Stimulated activated CD8-positive, alpha-beta memory T cell treated with anti-CD3 and anti-CD28 coated beads, Interleukin-12 subunit alpha, Interleukin-12 subunit beta, amount 100 ng/mL, for 4 hours (primary cell): Measurements from ENCODE around the gene CTSC.
"Not testable (repeated sequence)": the region's sequence is repeated elsewhere in the genome, so short reads cannot be mapped to it uniquely, and the experiment has no call there.

Experiments used
- DNase-seq: peaks from one replicate; pipeline ENCODE4 v3.0.0-alpha.2; 2020; ENCODE audit warnings: low read depth

The CTSC gene

DNA sequence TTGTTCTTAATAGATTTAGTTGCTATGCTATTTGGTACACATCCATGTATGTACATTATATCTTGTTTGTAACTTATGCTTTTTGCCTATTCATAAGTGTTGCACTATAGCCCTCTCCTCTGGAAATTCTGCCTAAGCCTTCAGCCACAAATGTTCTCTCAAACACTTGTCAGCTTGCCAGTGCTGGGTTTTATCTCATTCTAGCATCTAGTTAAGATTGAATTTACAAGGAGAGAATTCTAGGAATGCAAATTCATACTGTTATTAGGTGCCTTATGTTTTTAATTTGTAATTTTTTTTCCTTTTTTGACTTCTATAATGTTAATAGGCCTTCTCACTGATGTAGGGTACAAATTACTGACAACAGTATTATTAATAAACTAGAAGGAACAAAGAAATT, 14.6 kb upstream of the CTSC start:
- DNase-seq, result no peak

DNA sequence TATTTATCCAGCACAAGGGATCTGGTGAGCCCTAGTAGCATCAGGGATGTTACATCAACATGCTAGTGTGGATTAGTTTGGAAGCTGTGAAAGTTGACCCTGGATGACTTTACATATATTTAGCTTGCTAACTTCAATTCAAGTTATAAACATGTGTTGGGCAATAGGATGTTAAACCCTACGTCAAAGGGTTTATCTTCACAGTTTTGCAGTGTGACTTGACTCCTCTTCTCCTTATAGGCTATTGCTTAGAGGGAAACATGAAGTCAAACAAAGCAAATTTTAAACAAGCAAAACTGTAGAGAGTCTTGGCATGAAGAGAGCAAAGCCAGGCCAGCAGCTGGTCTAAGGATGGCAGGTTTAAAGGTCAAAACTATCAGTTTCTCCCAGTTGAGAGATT, 11.3 kb upstream of the CTSC start:
- DNase-seq, result no peak

DNA sequence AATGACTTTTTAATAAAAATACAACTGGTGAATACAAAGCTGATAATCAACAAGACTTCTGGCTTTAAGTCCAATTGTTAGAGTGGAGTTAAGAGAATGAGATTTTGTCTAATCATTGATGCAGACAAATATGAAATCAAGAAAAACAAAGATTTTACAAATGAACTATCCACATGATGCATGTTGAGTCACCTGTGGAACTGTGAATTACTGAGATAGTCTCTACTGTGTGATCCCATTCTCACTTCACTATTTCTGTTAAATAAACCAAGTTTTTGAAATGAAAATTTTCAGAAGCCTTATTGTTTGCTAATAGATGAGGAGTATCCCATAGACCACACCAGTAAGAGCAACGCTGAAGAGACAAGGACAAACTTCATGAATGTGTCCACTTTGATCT, 8.4 kb upstream of the CTSC start:
- no peak for DNase-seq

DNA sequence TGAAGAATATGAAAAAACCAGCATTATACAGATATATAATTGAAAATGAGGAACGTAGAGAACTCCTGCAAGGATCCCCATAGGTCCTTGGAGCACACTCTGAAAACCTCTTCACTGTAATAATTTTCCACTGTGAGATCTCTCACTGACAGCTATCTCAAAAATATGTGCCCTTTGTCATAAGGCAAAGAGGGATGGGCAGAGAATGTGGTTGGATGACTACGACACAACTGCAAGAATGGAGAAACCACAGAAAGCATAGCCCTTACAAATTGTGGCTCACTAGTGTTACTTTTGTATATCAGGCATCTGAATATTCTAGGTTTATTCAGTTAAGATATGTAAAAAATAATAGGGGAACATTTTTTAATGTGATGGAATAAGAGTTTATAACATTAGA, 7.9 kb upstream of the CTSC start:
- DNase-seq, result no peak

DNA sequence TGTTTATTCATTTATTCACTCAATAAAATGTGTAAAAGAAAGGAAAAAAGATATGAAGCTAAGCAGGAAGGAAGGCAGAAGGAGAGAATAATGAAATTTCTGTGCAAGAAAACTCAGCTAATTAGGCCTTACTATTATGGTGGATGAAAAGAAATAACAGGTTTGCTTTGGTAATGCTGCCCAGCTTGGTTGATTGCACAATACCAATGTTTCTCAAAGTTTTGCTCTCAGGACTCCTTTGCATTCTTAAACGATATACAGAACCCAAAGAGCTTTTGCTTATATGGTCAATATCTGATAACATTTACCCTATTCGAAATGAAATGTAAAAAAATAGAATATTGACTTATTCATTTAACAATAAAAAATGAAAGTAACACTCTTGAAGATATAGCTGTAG, 7.3 kb upstream of the CTSC start:
- no peak for DNase-seq

DNA sequence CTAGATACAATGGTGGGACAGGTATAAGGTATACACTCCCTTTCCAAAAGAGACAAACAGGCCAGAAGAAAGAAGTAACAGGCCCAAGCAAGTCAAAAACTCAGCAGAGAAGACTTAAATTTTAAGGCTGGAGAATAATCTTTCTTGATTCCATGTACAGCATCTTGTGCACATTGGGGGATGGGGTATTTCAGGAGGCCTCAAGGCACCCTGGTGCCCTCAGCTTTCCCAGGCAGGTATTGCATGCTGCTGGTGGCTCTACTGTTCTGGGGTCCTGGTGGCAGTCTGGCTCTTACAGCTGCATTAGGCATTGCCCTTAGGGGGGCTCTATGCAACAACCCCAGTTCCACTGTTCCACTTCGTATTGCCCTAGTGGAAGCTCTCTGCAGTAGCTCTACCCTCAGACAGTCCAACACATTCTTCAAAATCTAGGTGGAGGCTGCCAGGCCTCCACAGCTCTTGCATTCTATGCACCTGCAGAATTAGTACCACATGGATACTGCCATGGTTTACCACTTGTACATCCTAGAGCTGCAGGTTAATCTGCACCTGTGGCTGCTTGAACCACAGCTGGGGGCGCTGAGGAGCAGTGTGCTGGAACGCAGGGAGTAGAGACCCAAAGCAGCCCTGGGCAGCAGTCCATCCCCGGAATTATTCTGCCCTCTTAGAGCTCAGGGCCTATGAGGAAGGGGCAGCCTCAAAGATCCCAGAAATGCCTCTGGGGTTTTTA, 4.2 kb upstream of the CTSC start:
- DNase-seq, result no peak

DNA sequence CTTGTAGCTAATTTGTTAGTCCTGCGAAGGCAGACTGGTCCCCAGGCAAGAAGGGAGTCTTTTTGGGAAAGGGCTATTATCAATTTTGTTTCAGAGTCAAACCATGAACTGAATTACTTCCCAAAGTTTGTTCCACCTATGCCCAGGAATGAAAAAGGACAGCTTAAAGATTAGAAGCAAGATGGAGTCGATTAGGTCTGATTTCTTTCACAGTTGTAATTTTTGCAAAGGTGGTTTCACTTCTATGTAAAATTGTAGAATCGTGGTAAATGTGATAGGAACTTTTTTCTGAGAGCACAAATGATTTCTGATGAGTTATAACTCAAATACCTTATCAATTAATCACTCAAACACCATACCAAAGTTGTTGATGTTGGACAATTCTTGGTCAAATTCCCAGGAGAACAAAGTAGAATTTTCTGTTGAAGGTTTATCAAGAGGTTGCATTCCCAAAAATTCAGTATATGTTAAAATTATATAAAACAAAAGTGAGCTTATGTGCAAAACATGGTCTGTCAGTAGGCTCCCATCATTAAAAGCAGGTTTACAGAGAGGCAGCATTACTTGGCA, 2.9 kb upstream of the CTSC start:
- no peak for DNase-seq

DNA sequence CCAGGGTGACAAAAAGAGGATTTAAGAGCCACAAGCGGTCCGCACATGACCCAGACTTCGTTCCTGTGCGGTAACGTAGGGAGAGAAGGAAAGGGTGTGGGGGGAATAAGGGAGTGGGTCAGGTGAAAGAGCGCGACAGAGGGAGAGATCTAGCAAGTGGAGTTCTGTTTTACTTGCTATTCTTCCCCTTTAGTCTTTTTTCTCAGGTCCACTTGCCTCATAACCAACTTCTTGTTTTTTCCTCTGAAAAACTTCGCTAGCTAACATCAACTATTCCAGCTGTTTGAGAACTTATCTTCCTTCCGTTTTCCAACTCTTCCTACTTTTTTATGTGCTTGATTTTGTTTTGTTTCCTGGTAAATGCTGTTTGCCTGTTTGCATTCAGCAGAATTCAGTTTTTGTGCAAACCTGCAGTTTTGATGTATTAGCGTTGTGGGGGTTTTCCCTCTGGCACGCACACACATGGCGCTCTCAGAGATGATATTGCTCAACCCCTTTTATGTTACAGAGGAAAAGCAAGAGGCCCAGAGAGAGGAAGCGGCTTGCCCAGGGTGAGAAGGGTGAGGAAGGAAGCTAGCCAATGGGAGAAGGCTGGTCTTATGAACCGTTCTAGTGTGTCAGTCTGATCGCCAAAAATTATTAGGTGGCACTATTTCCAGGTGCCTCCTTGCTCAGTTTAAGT, 592 bp upstream of the CTSC start:
- peak; percentile 32 for DNase-seq

DNA sequence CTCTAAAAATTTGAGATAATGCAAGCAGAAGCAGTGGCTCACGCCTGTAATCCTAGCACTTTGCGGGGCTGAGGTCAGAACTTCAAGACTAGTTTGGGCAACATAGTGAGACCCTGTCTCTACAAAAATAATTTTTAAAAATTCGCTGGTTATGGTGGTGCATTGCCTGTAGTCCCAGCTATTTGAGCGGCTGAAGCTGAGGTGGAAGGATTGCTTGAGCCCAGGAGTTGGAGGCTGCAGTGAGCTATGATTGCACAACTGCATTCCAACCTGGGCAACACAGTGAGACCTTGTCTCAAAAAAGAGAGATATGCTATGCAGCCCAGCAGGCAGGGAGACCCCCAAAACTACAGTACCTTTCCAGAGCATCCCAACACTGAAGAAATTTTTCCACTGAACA, 2.3 kb downstream of the CTSC start:
- DNase-seq, result no peak

DNA sequence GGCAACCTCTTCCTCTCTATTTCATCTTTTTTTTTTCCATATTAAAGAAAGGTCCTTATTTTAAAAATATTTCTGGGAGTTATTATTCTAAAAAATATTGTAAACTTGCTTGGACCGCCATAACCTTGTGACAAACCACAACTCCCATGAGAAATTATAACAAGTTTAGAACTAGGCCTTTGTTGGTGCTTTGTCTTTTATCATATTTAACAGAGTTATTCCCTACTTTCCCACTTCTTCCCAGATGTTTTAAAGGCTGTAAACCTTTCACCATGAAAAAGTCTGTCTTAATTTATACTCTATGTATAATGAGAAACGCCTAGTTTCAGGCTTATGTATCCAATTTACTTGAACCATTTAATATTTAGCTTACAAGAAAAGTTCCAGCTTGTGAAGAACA, 3.7 kb downstream of the CTSC start:
- DNase-seq, result no peak

DNA sequence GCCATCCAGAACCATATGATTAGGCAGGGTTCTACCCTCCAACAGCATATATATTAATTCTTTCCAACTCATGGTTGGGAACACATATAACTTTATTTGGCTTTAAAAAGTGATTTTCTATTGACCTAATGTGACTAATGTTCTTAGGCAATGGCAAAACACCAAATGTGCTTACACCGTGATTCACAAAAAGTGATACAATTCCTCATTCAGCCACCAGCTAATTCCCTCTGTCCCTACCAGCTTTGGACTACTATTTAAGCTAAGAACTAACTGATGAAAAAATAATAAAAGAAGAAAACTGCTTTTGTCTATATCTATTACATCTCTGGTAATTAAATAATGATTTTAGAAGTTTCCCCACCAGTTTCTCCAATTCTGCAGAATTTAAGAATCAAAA, 4.7 kb downstream of the CTSC start:
- DNase-seq, result no peak

DNA sequence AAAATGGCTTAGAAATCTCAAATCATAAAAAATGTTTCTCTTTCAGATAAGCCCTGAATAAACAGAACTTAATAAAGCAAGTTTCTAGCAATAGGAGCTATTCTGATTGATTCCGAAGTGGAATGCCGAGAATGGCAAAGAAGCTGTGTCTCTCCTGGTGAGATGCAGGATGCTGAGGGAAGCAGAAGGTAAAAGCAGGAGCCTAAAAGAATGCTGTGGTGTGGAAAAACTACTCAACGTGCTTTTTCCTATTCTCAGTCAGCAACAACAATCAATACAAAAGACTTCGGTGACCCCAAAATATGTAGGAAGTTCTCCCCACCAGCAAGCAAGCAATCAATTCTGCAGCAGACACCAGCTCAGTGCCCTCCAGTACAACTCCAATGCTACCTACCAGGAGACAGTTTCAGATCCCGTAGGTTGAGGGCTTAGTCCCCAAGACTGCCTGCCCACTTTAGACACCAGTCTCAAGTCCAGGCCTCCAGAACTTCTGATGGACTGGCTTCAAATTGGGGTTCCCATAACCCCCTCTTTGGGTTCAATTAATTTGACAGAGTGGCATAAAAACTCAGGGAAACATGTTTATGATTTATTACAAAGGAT, 6.6 kb downstream of the CTSC start:
- DNase-seq, result no peak

DNA sequence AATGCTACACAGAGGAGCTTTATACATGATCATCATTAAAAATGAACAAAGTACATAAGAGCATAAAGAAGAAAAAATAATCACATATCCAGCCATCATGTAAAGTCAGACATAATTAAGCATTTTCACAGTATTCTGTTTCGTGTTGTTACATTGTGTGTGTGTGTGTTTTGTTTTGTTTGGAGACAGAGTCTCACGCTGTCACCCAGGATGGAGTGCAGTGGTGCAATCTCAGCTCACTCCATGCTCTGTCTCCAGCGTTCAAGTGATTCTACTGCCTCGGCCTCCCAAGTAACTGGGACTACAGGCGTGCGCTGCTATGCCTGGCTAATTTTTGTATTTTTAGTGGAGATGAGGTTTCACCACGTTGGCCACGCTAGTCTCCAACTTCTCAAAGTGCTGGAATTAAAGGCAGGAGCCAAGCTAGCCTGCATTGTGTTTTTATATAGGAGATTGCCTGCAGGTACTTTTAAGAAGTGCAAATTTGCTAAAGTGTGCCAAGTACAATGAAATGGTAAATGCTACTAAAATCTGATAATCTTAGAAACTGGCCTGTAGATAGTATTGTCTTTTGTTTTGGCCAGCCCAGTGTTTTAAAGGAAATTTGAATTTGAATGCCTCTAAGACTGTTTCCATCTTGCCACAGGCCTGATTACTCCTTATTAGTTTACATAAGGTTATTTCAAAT, 7.8 kb downstream of the CTSC start:
- DNase-seq, result no peak

DNA sequence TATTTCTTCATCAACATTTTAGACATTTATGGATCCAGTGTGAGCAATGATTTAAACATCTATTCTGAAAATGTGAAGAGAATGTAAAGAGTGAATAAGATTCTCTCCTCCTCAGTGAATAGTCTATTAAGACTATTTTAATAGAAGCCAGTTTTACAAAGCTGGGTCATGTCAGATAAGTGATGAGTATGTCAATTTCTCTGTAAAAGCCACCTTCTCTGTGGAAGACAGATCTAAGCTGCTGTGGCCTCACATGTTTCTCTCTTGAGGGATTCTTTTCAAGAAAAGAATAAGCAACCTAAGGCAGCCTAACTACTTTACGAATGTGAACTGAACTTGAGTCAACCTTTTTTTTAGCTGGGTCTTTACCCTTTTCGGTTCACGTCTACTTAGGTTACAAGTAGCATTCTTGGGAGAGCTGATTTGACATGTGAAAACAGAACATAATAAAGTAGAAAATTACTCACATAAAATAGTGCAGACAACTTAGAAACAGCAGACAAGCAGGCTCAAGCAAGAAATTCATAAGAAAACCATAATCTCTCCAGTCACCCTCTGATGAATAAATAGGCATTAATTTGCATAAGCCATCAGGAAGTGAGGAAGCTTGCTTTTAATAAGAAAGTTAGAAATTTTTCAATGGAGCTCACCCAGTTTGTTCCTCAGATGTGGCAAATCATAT, 9.9 kb downstream of the CTSC start:
- DNase-seq, result no peak

DNA sequence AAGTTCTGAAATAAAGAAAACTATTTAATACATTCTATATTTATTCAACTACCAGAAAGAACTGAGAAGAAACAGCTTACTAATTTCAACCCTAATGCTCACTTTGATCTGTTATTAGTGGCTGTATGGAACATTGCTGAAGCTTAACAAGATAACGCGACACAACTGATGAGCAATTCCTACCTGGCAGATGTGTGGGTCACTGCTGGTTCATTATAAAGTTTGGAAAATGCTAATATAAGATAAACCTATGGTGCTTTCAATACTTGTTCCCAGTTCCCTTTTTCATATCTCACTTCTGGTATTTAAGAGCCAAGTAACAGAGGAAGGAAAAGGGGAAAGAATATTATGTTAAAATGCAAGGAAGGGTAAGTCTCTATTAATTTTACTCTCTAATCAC, 10.5 kb downstream of the CTSC start:
- no peak for DNase-seq

DNA sequence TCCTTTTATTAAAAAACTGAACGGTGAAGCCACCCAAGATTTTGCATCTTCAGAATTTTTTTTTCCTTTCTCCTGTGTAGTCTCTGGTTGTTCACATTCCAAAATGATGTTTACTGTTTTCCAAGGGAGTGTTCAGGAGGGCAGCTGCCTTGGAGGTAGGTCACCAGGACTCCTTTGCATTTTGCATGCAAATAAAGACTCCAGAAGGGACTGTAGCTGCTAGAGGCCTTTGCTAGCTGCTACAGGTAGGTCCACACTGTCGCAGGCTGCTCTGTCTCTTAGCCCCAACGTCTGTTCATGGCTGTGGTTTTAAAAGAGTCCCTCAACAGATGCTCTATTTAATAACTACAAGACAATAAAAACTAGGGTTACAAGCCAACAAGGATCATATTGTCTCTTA, 11.4 kb downstream of the CTSC start:
- no peak for DNase-seq

DNA sequence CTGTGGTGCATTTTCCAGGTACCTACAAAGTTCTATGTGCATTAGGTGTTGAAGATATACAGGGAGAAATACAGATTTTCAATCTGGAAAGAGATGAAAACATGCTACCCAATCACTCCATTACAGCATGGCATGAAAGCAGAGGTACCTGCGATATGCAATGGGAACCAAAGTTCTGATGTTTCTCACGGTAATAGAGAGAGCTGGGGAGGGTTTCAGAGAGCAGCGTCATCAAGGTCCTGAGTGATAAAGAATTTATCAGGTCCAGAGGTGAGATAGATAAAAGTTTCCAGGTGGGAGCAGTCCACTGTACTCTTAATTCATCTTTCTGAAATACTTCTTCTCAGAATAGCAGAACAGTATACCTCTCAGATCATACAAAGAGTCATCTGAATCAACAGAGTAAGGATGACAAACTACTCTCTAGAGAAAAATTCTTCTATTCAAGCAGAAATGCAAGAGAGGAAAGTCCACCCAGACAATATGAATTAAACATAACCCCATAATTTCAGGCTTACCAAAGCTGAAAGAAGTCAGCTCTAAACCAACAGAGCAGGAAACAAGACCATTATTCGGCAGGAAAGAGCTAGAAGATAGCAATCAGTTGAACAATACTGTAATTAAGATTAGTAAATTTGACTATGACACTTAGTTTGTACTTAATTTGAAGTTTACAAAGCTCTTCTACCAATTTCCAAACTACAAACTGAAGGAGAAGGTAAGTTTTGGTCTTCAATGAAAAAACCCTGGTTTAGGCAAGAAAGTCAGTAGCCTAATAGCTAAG, 12.8 kb downstream of the CTSC start:
- no peak for DNase-seq

DNA sequence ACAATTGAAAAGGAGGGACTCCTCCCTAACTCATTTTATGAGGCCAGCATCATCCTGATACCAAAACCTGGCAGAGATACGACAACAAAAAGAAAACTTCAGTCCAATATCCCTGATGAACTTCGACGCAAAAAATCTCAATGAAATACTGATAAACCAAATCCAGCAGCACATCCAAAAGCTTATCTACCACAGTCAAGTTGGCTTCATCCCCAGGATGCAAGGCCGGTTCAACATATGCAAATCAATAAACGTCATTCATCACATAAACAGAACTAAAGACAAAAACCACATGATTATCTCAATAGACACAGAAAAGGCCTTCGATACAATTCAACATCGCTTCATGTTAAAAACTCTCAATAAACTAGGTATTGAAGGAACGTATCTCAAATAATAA, 14.7 kb downstream of the CTSC start:
- DNase-seq, result not testable (repeated sequence)

DNA sequence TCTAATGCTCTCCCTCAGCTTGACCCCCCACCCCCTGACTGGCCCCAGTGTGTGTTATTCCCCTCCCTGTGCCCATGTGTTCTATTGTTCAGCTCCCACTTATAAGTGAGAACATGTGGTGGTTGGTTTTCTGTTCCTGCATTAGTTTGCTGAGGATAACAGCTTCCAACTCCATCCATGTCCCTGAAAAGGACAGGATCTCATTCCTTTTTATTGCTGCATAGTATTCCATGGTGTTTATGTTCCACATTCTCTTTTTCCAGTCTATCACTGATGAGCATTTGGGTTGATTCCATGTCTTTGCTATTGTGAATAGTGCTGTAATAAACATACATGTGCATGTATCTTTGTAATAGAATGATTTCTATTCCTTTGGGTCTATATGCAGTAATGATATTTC, 16.1 kb downstream of the CTSC start:
- DNase-seq, result not testable (repeated sequence)

DNA sequence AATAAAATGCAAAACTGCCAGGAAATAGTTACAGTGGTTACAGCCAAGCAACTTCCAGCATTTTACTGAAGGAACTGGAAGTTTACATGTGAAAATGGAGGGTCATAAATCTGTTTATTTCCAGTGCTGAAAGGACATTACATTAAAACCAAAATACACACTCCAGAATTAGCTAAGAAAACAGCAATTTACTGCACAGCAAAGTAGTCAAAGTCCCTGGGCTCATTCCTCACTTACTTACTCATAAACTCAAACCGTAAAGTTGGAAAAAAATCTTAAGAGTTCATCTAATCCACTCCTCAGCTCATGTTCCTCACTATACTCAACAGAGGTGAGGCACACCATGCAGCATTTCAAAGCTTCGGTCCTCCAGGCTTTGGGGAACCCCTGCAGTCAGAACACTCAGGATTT, 17.4 kb downstream of the CTSC start:
- DNase-seq, result no peak

DNA sequence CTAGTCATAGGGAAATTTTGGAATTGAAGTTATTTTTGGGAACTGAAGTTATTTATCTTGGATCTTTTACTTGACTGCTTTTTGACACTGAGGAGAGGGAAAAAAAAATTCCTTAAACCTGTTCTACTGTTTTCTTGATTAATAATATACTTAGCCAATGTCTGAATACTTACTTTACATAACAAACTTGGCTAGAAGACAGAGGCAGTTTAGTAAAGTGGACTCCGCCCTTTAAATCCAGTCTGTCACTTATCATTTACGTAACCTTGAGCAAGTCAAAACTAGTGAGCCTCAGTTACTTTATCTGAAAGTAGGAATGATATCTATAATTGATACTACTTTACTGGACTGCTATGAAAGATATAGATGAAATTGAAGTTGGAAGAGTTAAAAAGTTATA, 19.5 kb downstream of the CTSC start:
- DNase-seq, result no peak
